GM12892 (cell line): ENCODE measurements around the gene ZNF248.

ENCODE experiments used
- POLR2A ChIP-seq: IDR thresholded peaks from 2 replicates; pipeline ENCODE4 v1.6.1; 2011; ENCODE audit warnings: low read depth, low read length, control low read depth
- TAF1 ChIP-seq: IDR thresholded peaks from 2 replicates; pipeline ENCODE4 v1.6.1; 2011; ENCODE audit warnings: low read depth, mild to moderate bottlenecking, control low read depth, low read length, borderline replicate concordance

GRCh38 chr10:37856881-37857286 is 526 bp downstream of the ZNF248 start:
- TF ChIP-seq POLR2A (no peak), TAF1 (no peak)
